HG03159 (cell line): ENCODE measurements around the gene PLEKHA6.

Source experiments
- ATAC-seq: cut with Tn5 transposase; IDR thresholded peaks from one replicate; pipeline ENCODE4 v1.9.1; 2021; ENCODE audit warnings: mild to moderate bottlenecking, moderate library complexity; ENCODE audit not compliant: unreplicated experiment

The PLEKHA6 gene

GRCh38 chr1:204263254-204263910 lies 96.3 kb downstream of the PLEKHA6 start:
- ATAC-seq = no peak

GRCh38 chr1:204262506-204263253 lies 97.0 kb downstream of the PLEKHA6 start:
- ATAC-seq = no peak

GRCh38 chr1:204261746-204262505 lies 97.8 kb downstream of the PLEKHA6 start:
- ATAC-seq = no peak

- no peak for ATAC-seq
Observed at GRCh38 chr1:204261266-204261665, 98.5 kb downstream of the PLEKHA6 start.

GRCh38 chr1:204260601-204261197 lies 99.0 kb downstream of the PLEKHA6 start:
- ATAC-seq = no peak

GRCh38 chr1:204259782-204260181 lies 99.9 kb downstream of the PLEKHA6 start:
- ATAC-seq = no peak

- no peak for ATAC-seq
Observed at GRCh38 chr1:204259196-204259595, 100.5 kb downstream of the PLEKHA6 start.

- ATAC-seq = no peak
Observed at GRCh38 chr1:204258213-204259115, 101.3 kb downstream of the PLEKHA6 start.

- ATAC-seq = no peak
Observed at GRCh38 chr1:204257446-204257845, 102.3 kb downstream of the PLEKHA6 start.

GRCh38 chr1:204256531-204256930 lies 103.2 kb downstream of the PLEKHA6 start:
- no peak for ATAC-seq

- ATAC-seq = no peak
Observed at GRCh38 chr1:204255966-204256365, 103.8 kb downstream of the PLEKHA6 start.

GRCh38 chr1:204255225-204255624 lies 104.5 kb downstream of the PLEKHA6 start:
- ATAC-seq = no peak

- ATAC-seq = no peak
Observed at GRCh38 chr1:204254031-204254661, 105.6 kb downstream of the PLEKHA6 start.

GRCh38 chr1:204251926-204252689 lies 107.6 kb downstream of the PLEKHA6 start:
- ATAC-seq = no peak

- ATAC-seq = no peak
Observed at GRCh38 chr1:204251286-204251685, 108.4 kb downstream of the PLEKHA6 start.

GRCh38 chr1:204250428-204251030 lies 109.2 kb downstream of the PLEKHA6 start:
- ATAC-seq = no peak

- no peak for ATAC-seq
Observed at GRCh38 chr1:204249736-204250427, 109.8 kb downstream of the PLEKHA6 start.

GRCh38 chr1:204248954-204249353 lies 110.8 kb downstream of the PLEKHA6 start:
- no peak for ATAC-seq
